ENCODE data around the gene NINL. TPM values are rescaled to one million over a fixed set of nuclear protein-coding genes. Genes with fewer than 3 reads are reported as not detected.

NINL gene
- total RNA-seq, 3 donors from 2014 or later (not counting 1 experiment from before 2014, with no cell fraction given) = 3.1 to 6.9 (median 4.9) TPM

DNA sequence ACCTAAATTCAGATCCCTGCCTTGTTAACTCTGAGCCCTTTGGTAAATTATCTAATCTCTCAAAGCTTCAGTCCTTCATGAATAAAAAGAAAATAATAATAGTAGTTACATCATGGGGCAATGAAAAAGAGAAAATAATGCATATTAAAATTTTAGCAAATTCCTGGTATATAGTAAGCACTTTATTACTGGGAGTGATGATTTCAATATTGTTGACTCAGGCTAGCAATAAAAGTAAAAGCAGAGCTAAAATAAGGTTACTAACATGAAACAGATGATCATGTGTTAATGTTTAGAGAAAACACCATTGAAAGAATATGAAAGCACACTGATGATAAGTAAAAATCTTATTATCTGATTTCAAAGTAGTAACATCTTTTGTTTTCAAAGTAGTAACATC is 164.2 kb downstream of the NINL start:
- Histone ChIP-seq H3K4me1 (ENCODE audit: control insufficient read depth, insufficient read depth, low read length) (no peaks in the 10 kb centered on the region), H3K27ac (ENCODE audit: low read length) (no peak overlapping the region), H3K4me3 (ENCODE audit: low read length) (no peak overlapping the region), H3K9me3 (ENCODE audit: control insufficient read depth, insufficient read depth, low read length) (no peaks in the 10 kb centered on the region), H3K27me3 (ENCODE audit: control insufficient read depth, insufficient read depth, low read length) (no peaks in the 10 kb centered on the region), H3K36me3 (ENCODE audit: control insufficient read depth, insufficient read depth, low read length) (no peaks in the 10 kb centered on the region)
- no peaks in the 10 kb centered on the region for H3K36me3 Mint-ChIP-seq
- intact Hi-C loops (cut with micrococcal nuclease) = no loop called here
- ATAC-seq (no peak), DNase-seq (no peak)
- H3K4me1 Mint-ChIP-seq = no peaks in the 10 kb centered on the region
- H3K27me3 Mint-ChIP-seq (ENCODE audit: low read depth in 2 of 2) = no peaks in the 10 kb centered on the region
- no peak overlapping the region for H3K27ac Mint-ChIP-seq
- TF ChIP-seq, protein P1, sequence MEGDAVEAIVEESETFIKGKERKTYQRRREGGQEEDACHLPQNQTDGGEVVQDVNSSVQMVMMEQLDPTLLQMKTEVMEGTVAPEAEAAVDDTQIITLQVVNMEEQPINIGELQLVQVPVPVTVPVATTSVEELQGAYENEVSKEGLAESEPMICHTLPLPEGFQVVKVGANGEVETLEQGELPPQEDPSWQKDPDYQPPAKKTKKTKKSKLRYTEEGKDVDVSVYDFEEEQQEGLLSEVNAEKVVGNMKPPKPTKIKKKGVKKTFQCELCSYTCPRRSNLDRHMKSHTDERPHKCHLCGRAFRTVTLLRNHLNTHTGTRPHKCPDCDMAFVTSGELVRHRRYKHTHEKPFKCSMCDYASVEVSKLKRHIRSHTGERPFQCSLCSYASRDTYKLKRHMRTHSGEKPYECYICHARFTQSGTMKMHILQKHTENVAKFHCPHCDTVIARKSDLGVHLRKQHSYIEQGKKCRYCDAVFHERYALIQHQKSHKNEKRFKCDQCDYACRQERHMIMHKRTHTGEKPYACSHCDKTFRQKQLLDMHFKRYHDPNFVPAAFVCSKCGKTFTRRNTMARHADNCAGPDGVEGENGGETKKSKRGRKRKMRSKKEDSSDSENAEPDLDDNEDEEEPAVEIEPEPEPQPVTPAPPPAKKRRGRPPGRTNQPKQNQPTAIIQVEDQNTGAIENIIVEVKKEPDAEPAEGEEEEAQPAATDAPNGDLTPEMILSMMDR (IDR thresholded peaks at IDR 0.05) = no peak
- H3K4me3 Mint-ChIP-seq = no peak overlapping the region
- no peaks in the 10 kb centered on the region for H3K9me3 Mint-ChIP-seq

DNA sequence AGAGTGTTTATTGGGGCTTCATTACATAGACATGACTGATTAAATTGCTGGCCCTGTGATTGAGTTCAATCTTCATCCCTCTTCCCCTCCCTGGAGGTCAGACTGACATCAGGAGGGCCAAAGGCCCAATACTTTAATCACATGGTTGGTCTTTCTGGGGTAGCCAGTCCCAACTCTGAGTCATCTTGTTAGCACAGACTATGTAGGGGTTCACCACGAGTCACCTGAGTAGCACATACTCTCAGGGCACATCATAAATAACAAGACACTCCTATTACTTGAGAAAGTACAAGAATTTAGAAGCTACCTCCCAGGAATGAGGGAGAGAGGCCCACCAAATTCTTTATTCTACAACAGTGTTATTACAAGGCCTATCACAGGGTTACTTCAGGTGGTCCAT is 166.6 kb downstream of the NINL start:
- no peaks in the 10 kb centered on the region for H3K27me3 ChIP-seq (ENCODE audit: control insufficient read depth, insufficient read depth, low read length)
- ATAC-seq (no peak), DNase-seq (no peak)
- no peaks in the 10 kb centered on the region for H3K9me3 ChIP-seq (ENCODE audit: control insufficient read depth, insufficient read depth, low read length)
- no peak overlapping the region for H3K4me3 ChIP-seq (ENCODE audit: low read length)
- Mint-ChIP-seq H3K9me3 (no peaks in the 10 kb centered on the region), H3K36me3 (no peaks in the 10 kb centered on the region), H3K4me3 (no peak overlapping the region), H3K4me1 (no peaks in the 10 kb centered on the region), H3K27ac (no peak overlapping the region), H3K27me3 (ENCODE audit: low read depth in 2 of 2) (no peaks in the 10 kb centered on the region)
- intact Hi-C loops (cut with micrococcal nuclease) = no loop called here
- H3K36me3 ChIP-seq (ENCODE audit: control insufficient read depth, insufficient read depth, low read length) = no peaks in the 10 kb centered on the region
- TF ChIP-seq, protein P1 (IDR thresholded peaks at IDR 0.05) = no peak
- no peak overlapping the region for H3K27ac ChIP-seq (ENCODE audit: low read length)
- no peaks in the 10 kb centered on the region for H3K4me1 ChIP-seq (ENCODE audit: control insufficient read depth, insufficient read depth, low read length)
- WGBS (ENCODE audit: insufficient coverage) = 100% methylated on average over 1 of the region's 1 CpG

DNA sequence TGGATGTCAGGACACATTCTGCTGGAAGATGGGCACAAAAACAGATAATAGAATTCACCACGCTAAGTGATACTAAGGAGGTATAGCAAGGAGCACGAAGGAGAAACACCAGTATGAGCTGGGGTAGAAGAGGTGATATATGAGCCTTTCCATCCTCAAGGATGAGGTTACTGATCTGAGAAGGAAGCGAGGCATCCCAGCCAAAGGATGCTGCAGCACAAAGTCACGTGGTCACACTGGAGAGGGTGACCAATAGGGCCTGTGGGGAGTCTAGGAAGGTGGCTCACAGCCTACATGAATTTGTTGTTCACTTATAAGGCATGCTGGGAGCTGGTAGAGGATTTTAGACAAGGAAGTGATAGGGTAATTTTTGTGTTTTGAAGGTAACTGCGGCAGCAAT is 176.4 kb downstream of the NINL start:
- Mint-ChIP-seq H3K4me3 (no peak overlapping the region), H3K9me3 (no peaks in the 10 kb centered on the region), H3K36me3 (no peaks in the 10 kb centered on the region), H3K27ac (peak overlapping the region in 1 of 2 donors; percentile 1), H3K27me3 (ENCODE audit: low read depth in 2 of 2) (no peaks in the 10 kb centered on the region), H3K4me1 (peaks cover 12 to 21% of the 10 kb centered on the region in 2 donors)
- H3K9me3 ChIP-seq (ENCODE audit: control insufficient read depth, insufficient read depth, low read length) = no peaks in the 10 kb centered on the region
- no peak overlapping the region for H3K27ac ChIP-seq (ENCODE audit: low read length)
- TF ChIP-seq, protein P1 (IDR thresholded peaks at IDR 0.05) = no peak
- ATAC-seq (no peak), DNase-seq (no peak)
- WGBS (ENCODE audit: insufficient coverage) = 96% methylated on average over 5 of the region's 5 CpGs
- no peaks in the 10 kb centered on the region for H3K36me3 ChIP-seq (ENCODE audit: control insufficient read depth, insufficient read depth, low read length)
- H3K4me1 ChIP-seq (ENCODE audit: control insufficient read depth, insufficient read depth, low read length) = peaks cover 6% of the 10 kb centered on the region
- H3K27me3 ChIP-seq (ENCODE audit: control insufficient read depth, insufficient read depth, low read length) = no peaks in the 10 kb centered on the region
- intact Hi-C loops (cut with micrococcal nuclease) = no loop called here
- no peak overlapping the region for H3K4me3 ChIP-seq (ENCODE audit: low read length)

DNA sequence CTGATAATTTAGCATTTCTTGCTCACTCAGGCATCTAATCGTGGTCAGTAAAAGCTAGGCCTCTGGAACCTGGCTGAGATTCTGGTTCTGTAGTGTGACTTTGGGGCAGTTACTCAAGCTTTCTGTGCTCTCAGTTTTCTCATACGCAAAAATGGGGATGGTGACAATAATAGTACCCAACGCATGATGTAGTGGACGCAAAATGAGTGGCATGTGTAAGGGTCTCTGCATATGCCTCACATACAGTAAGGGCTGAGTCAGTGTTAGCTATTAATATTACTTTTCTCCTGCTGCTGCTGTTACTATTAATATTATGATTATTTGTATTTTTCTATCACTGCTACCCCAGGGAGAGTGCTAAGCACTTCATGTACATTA is 177.2 kb downstream of the NINL start:
- Histone ChIP-seq H3K27me3 (ENCODE audit: control insufficient read depth, insufficient read depth, low read length) (no peaks in the 10 kb centered on the region), H3K27ac (ENCODE audit: low read length) (no peak overlapping the region)
- H3K27ac Mint-ChIP-seq = peak overlapping the region in 1 of 2 donors; percentile 89

More for the DNA sequence above, 177.2 kb downstream of the NINL start:
- peak overlapping the region; percentile 97 for H3K4me3 Mint-ChIP-seq
- ATAC-seq (no peak), DNase-seq (no peak)
- H3K4me3 ChIP-seq (ENCODE audit: low read length) = peak overlapping the region; percentile 63
- peaks cover 5% of the 10 kb centered on the region for H3K9me3 ChIP-seq (ENCODE audit: control insufficient read depth, insufficient read depth, low read length)
- WGBS (ENCODE audit: insufficient coverage) = 5% methylated on average over 4 of the region's 4 CpGs
- no peaks in the 10 kb centered on the region for H3K27me3 Mint-ChIP-seq (ENCODE audit: low read depth in 2 of 2)
- intact Hi-C loops (cut with micrococcal nuclease) = no loop called here
- peaks cover 0 to 3% of the 10 kb centered on the region in 2 donors for H3K9me3 Mint-ChIP-seq
- no peaks in the 10 kb centered on the region for H3K36me3 ChIP-seq (ENCODE audit: control insufficient read depth, insufficient read depth, low read length)
- peaks cover 12 to 21% of the 10 kb centered on the region in 2 donors for H3K4me1 Mint-ChIP-seq
- TF ChIP-seq, protein P1 (IDR thresholded peaks at IDR 0.05) = no peak
- H3K4me1 ChIP-seq (ENCODE audit: control insufficient read depth, insufficient read depth, low read length) = peaks cover 6% of the 10 kb centered on the region
- H3K36me3 Mint-ChIP-seq = peaks cover 5% of the 10 kb centered on the region
